ENCODE data around the gene CALY.

Gene CALY

GRCh38 chr10:133350283-133350949 is 13.7 kb upstream of the CALY start:
- DNase-seq = no peak

GRCh38 chr10:133349577-133350011 is 12.9 kb upstream of the CALY start:
- DNase-seq = no peak

- DNase-seq = no peak
Measured at GRCh38 chr10:133349160-133349568, 12.5 kb upstream of the CALY start.

- no peak for DNase-seq
Measured at GRCh38 chr10:133347710-133348517, 11.2 kb upstream of the CALY start.

- no peak for DNase-seq
Measured at GRCh38 chr10:133346413-133346812, 9.7 kb upstream of the CALY start.

GRCh38 chr10:133344236-133344635 is 7.5 kb upstream of the CALY start:
- DNase-seq = no peak

- DNase-seq = no peak
Measured at GRCh38 chr10:133343558-133343957, 6.9 kb upstream of the CALY start.

- no peak for DNase-seq
Measured at GRCh38 chr10:133342942-133343341, 6.2 kb upstream of the CALY start.

- DNase-seq = no peak
Measured at GRCh38 chr10:133341983-133342382, 5.3 kb upstream of the CALY start.

- DNase-seq = no peak
Measured at GRCh38 chr10:133339708-133340380, 3.1 kb upstream of the CALY start.

GRCh38 chr10:133338080-133339071 is 1.7 kb upstream of the CALY start:
- DNase-seq = no peak

- no peak for DNase-seq
Measured at GRCh38 chr10:133337370-133337725, 652 bp upstream of the CALY start.

GRCh38 chr10:133336118-133336576 is 549 bp downstream of the CALY start:
- no peak for DNase-seq

GRCh38 chr10:133335246-133336117 is 1.2 kb downstream of the CALY start:
- DNase-seq = peak; percentile 87

GRCh38 chr10:133334503-133335245 is 2.0 kb downstream of the CALY start:
- DNase-seq = peak; percentile 19

- no peak for DNase-seq
Measured at GRCh38 chr10:133332936-133333699, 3.6 kb downstream of the CALY start.

GRCh38 chr10:133329491-133330202 is 7.0 kb downstream of the CALY start:
- DNase-seq = peak; percentile 88

GRCh38 chr10:133328358-133329343 is 8.0 kb downstream of the CALY start:
- DNase-seq = no peak
